ENCODE data around the gene ZNF416.

- TF ChIP-seq CTCF (conservative IDR thresholded peaks at IDR 0.05 in 1 of 2, IDR thresholded peaks at IDR 0.05 in 1 of 2; ENCODE audit: extremely low read depth in 1 of 2, insufficient read depth in 1 of 2, low read depth in 1 of 2, low read length in 2 of 2), result no peak
- TF ChIP-seq EZH2 (IDR thresholded peaks at IDR 0.05; ENCODE audit: borderline replicate concordance, low read length), result no peak
These were observed 2.0 kb downstream of the ZNF416 start for GRCh38 chr19:57576661-57577060.

Measured in mammary epithelial cell (primary cell).